Dendritic cell treated with granulocyte-macrophage colony-stimulating factor and Interleukin-4, amounts not matched to agents 40 ng/mL and 50 ng/mL, for 4 days (primary cell): ENCODE results near the gene MEF2A.
"Not testable (repeated sequence)": the region's sequence is repeated elsewhere in the genome, so short reads cannot be mapped to it uniquely, and the experiment has no call there.

Experiments
- H3K27ac Mint-ChIP-seq: one replicate; pipeline ENCODE4 v1.8.0; 2022; ENCODE audit warnings: mild to moderate bottlenecking, mixed read lengths
- H3K27me3 Mint-ChIP-seq: one replicate; pipeline ENCODE4 v1.8.0; 2022; ENCODE audit warnings: mild to moderate bottlenecking, mixed read lengths
- H3K36me3 Mint-ChIP-seq: one replicate; pipeline ENCODE4 v1.8.0; 2022; ENCODE audit warnings: low read depth, mixed read lengths
- H3K4me1 Mint-ChIP-seq: one replicate; pipeline ENCODE4 v1.8.0; 2022; ENCODE audit warnings: low read depth, mixed read lengths
- H3K4me3 Mint-ChIP-seq: one replicate; pipeline ENCODE4 v1.8.0; 2022; ENCODE audit warnings: mild to moderate bottlenecking, moderate library complexity, mixed read lengths
- H3K9me3 Mint-ChIP-seq: one replicate; pipeline ENCODE4 v1.8.0; 2022; ENCODE audit warnings: mixed read lengths
- intact Hi-C: fragments of 100-400 bp; cut with micrococcal nuclease; formaldehyde crosslinking; loops from one replicate; pipeline ENCODE4 v1.15.0; 2022

MEF2A gene

GRCh38 chr15:99732124-99732750 lies 166.5 kb downstream of the MEF2A start:
- intact Hi-C loops = no loop called here
- H3K27ac Mint-ChIP-seq = peak overlapping the region; percentile 89
- no peaks in the 10 kb centered on the region for H3K9me3 Mint-ChIP-seq
- H3K27me3 Mint-ChIP-seq = peaks cover 10% of the 10 kb centered on the region
- H3K4me3 Mint-ChIP-seq = peak overlapping the region; percentile 80
- H3K36me3 Mint-ChIP-seq = peaks cover 8% of the 10 kb centered on the region
- H3K4me1 Mint-ChIP-seq = peaks cover 11% of the 10 kb centered on the region

GRCh38 chr15:99732751-99733267 lies 167.0 kb downstream of the MEF2A start:
- H3K36me3 Mint-ChIP-seq = peaks cover 8% of the 10 kb centered on the region
- intact Hi-C loops = no loop called here
- H3K4me1 Mint-ChIP-seq = peaks cover 11% of the 10 kb centered on the region
- H3K9me3 Mint-ChIP-seq = no peaks in the 10 kb centered on the region
- H3K4me3 Mint-ChIP-seq = peak overlapping the region; percentile 80
- peak overlapping the region; percentile 89 for H3K27ac Mint-ChIP-seq
- H3K27me3 Mint-ChIP-seq = peaks cover 10% of the 10 kb centered on the region

GRCh38 chr15:99733268-99734039 lies 167.7 kb downstream of the MEF2A start, which contains the start of gene LYSMD4:
Gene LYSMD4 (minus strand): TSS chr15:99733437. CDS start chr15:99731999, 1,438 bp downstream.
- Mint-ChIP-seq H3K4me1 (peaks cover 11% of the 10 kb centered on the region), H3K9me3 (no peaks in the 10 kb centered on the region), H3K4me3 (peak within 1 kb of the TSS; percentile 80), H3K27me3 (peaks cover 10% of the 10 kb centered on the region), H3K27ac (peak within 1 kb of the TSS; percentile 89), H3K36me3 (peaks cover 8% of the 10 kb centered on the region)
- intact Hi-C loops = no loop called here

GRCh38 chr15:99734040-99734291 lies 168.2 kb downstream of the MEF2A start:
- H3K9me3 Mint-ChIP-seq, H3K36me3 Mint-ChIP-seq, intact Hi-C loops, H3K27me3 Mint-ChIP-seq: not testable (repeated sequence)
- peak overlapping the region; percentile 80 for H3K4me3 Mint-ChIP-seq
- H3K4me1 Mint-ChIP-seq = peaks cover 11% of the 10 kb centered on the region
- H3K27ac Mint-ChIP-seq = peak overlapping the region; percentile 89

GRCh38 chr15:99734575-99734974 lies 168.8 kb downstream of the MEF2A start:
- H3K27me3 Mint-ChIP-seq = peaks cover 10% of the 10 kb centered on the region

GRCh38 chr15:99735868-99736267 lies 170.1 kb downstream of the MEF2A start:
- Mint-ChIP-seq H3K36me3 (no peaks in the 10 kb centered on the region), H3K4me3 (no peak overlapping the region), H3K4me1 (peaks cover 11% of the 10 kb centered on the region), H3K9me3 (no peaks in the 10 kb centered on the region), H3K27me3 (peaks cover 10% of the 10 kb centered on the region), H3K27ac (no peak overlapping the region)
- intact Hi-C loops = no loop called here

More at GRCh38 chr15:99734575-99734974, 168.8 kb downstream of the MEF2A start:
- no peaks in the 10 kb centered on the region for H3K36me3 Mint-ChIP-seq
- intact Hi-C loops = no loop called here
- H3K27ac Mint-ChIP-seq = no peak overlapping the region
- H3K4me3 Mint-ChIP-seq = no peak overlapping the region
- no peaks in the 10 kb centered on the region for H3K9me3 Mint-ChIP-seq
- peaks cover 11% of the 10 kb centered on the region for H3K4me1 Mint-ChIP-seq

GRCh38 chr15:99736702-99737101 lies 170.9 kb downstream of the MEF2A start:
- Mint-ChIP-seq H3K4me3 (no peak overlapping the region), H3K4me1 (peaks cover 11% of the 10 kb centered on the region), H3K27me3 (peaks cover 10% of the 10 kb centered on the region), H3K9me3 (no peaks in the 10 kb centered on the region), H3K27ac (no peak overlapping the region), H3K36me3 (no peaks in the 10 kb centered on the region)
- intact Hi-C loops = no loop called here

GRCh38 chr15:99738021-99738847 lies 172.4 kb downstream of the MEF2A start:
- H3K27ac Mint-ChIP-seq = no peak overlapping the region
- no peak overlapping the region for H3K4me3 Mint-ChIP-seq
- no peaks in the 10 kb centered on the region for H3K9me3 Mint-ChIP-seq
- H3K27me3 Mint-ChIP-seq = peaks cover 4% of the 10 kb centered on the region
- intact Hi-C loops = no loop called here
- peaks cover 5% of the 10 kb centered on the region for H3K4me1 Mint-ChIP-seq
- no peaks in the 10 kb centered on the region for H3K36me3 Mint-ChIP-seq

GRCh38 chr15:99741835-99742234 lies 176.1 kb downstream of the MEF2A start:
- H3K36me3 Mint-ChIP-seq = no peaks in the 10 kb centered on the region
- peaks cover 2% of the 10 kb centered on the region for H3K27me3 Mint-ChIP-seq
- intact Hi-C loops = no loop called here
- no peaks in the 10 kb centered on the region for H3K9me3 Mint-ChIP-seq
- H3K4me1 Mint-ChIP-seq = no peaks in the 10 kb centered on the region
- H3K27ac Mint-ChIP-seq = no peak overlapping the region
- H3K4me3 Mint-ChIP-seq = no peak overlapping the region

- Mint-ChIP-seq H3K36me3 (no peaks in the 10 kb centered on the region), H3K9me3 (no peaks in the 10 kb centered on the region), H3K27ac (peak overlapping the region; percentile 20), H3K27me3 (peaks cover 2% of the 10 kb centered on the region), H3K4me3 (no peak overlapping the region), H3K4me1 (no peaks in the 10 kb centered on the region)
- intact Hi-C loops = no loop called here
These were observed 178.4 kb downstream of the MEF2A start for GRCh38 chr15:99744142-99744541.

- Mint-ChIP-seq H3K27me3 (peaks cover 2% of the 10 kb centered on the region), H3K36me3 (no peaks in the 10 kb centered on the region), H3K27ac (no peak overlapping the region), H3K9me3 (no peaks in the 10 kb centered on the region), H3K4me1 (no peaks in the 10 kb centered on the region), H3K4me3 (no peak overlapping the region)
- intact Hi-C loops = no loop called here
These were observed 179.7 kb downstream of the MEF2A start for GRCh38 chr15:99745370-99746086.

- Mint-ChIP-seq H3K27me3 (peaks cover 2% of the 10 kb centered on the region), H3K9me3 (no peaks in the 10 kb centered on the region), H3K4me3 (no peak overlapping the region), H3K36me3 (no peaks in the 10 kb centered on the region), H3K27ac (no peak overlapping the region), H3K4me1 (no peaks in the 10 kb centered on the region)
- intact Hi-C loops = no loop called here
These were observed 183.6 kb downstream of the MEF2A start for GRCh38 chr15:99749386-99749785.

- intact Hi-C loops = loop anchor here (10.0 kb wide), 1 partner anchor 646 kb away; the partner anchor contains the start of gene SYNM
- not testable (repeated sequence) for H3K4me1 Mint-ChIP-seq, H3K4me3 Mint-ChIP-seq, H3K27ac Mint-ChIP-seq, H3K9me3 Mint-ChIP-seq, H3K36me3 Mint-ChIP-seq, H3K27me3 Mint-ChIP-seq
These were observed 184.5 kb downstream of the MEF2A start for GRCh38 chr15:99750326-99750725.
